NCI-H226 (cell line): ENCODE results near the gene RIBC2.
"Not testable (repeated sequence)": the region's sequence is repeated elsewhere in the genome, so short reads cannot be mapped to it uniquely, and the experiment has no call there.

Experiments
- DNase-seq: peaks from one replicate; pipeline ENCODE4 v3.0.0-alpha.2; 2015

Gene RIBC2

GRCh38 chr22:45450101-45450785, 36.8 kb downstream of the RIBC2 start:
- DNase-seq: no peak

GRCh38 chr22:45450921-45451651, 37.6 kb downstream of the RIBC2 start:
- DNase-seq: no peak

GRCh38 chr22:45451972-45452371, 38.5 kb downstream of the RIBC2 start:
- DNase-seq: no peak

GRCh38 chr22:45452565-45453379, 39.3 kb downstream of the RIBC2 start:
- DNase-seq: no peak

- DNase-seq: no peak
Measured at GRCh38 chr22:45453764-45454163, 40.3 kb downstream of the RIBC2 start.

- DNase-seq: no peak
Measured at GRCh38 chr22:45454275-45454674, 40.8 kb downstream of the RIBC2 start.

GRCh38 chr22:45455212-45455611, 41.7 kb downstream of the RIBC2 start:
- no peak for DNase-seq

- no peak for DNase-seq
Measured at GRCh38 chr22:45455621-45456020, 42.1 kb downstream of the RIBC2 start.

DNA sequence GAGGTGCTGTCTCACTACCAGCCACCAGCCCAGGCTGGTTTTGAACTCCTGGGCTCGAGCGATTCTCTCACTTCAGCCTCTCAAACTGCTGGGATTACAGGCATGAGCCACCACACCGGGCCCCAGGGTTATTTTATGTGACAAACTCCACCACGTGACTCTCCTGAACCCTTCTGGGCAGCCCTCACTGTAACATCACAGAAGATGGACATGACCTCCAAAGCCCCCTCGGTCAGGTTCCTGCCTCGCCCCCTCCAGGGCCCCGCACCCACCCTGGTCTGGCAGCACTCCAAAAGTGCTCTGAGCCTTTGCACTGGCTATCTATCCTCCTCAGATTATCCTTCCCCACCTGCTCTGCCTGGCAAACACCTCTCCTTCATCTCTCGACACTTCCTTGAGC, 43.3 kb downstream of the RIBC2 start:
- DNase-seq: no peak

- DNase-seq: no peak
Measured at GRCh38 chr22:45458532-45458931, 45.0 kb downstream of the RIBC2 start.

- DNase-seq: no peak
Measured at GRCh38 chr22:45459235-45459634, 45.7 kb downstream of the RIBC2 start.

DNA sequence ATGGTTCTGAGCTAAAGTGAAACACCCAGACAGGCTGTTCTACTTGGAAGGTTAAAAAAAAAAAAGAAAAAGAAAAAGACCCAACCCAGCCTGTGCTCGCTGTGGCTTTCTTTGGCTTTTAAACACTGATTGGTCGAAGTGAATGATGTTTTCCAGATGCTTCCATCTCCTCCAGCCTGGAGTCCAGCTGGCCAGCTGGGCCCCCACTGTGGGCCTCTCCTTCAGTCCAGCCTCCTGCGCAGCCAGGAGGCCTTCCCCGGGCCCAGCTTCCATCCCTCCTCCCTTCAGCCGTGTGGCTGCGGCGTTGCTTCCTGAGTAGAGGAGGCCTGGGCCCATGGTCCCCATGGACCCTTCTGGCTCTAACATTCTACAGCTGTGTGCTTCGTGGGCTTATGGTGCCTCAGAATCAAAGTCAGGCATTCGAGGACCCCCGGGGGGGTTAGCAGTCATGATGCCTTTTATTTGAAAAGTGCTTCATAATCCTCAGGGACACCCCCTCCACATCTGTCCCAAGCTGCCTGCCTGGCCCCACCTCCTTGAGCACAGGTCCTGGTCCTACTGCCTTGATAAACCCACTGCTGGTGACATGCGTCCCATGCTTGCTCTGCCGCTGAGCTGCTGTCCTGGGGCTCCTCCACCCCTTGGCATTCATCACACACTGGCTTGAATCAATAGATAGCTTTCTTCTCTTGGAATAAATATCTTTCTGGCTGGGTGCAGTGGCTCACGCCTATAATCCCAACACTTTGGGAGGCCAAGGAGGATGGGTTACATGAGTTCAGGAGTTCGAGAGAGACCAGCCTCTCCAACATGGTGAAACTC, 47.0 kb downstream of the RIBC2 start:
- DNase-seq: no peak

DNA sequence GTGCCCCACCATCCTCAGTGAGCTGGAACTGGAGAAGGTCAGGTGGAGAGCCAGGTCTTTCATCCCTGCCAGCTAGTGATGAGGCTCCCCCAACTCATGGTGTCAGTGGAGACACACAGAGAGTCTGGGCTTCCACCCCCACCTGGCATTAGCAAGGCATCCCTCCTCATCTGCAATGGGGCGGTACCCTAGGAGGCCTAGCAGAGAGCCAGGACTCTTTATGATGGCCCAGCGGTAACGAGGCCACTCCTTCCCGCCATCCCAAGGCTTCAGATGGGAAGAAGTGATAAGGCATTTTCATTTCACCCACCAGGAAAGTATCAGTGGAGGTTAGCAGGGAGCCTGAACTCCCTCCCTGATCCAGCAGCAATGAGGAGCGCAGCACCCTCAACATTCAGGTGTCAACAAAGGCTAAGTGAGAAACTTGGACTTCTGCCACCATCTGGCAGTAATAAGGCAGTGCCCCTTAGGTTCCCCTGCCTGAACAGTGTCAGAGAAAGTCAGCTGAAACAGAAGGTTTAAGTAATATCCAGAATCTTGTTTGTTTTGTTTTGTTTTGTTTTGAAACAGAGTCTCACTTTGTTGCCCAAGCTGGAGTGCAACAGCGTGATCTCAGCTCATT, 48.7 kb downstream of the RIBC2 start:
- DNase-seq: no peak

GRCh38 chr22:45463691-45464090, 50.2 kb downstream of the RIBC2 start:
- not testable (repeated sequence) for DNase-seq

DNA sequence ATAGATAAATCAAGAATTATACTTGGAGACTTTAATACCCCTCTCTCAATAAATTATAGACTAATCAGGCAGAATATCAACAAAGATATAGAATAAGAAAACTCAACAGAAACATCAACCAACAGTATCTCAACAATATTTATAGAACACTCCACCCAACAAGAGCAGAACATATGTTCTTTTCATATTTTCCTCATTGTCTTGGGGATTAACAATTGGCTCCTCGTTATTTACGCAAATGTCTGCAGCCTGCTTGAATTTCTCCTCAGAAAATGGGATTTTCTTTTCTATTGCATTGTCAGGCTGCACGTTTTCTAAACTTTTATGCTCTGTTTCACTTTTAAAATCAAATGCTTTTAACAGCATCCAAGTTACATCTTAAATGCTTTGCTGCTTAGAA, 52.1 kb downstream of the RIBC2 start:
- DNase-seq: no peak

DNA sequence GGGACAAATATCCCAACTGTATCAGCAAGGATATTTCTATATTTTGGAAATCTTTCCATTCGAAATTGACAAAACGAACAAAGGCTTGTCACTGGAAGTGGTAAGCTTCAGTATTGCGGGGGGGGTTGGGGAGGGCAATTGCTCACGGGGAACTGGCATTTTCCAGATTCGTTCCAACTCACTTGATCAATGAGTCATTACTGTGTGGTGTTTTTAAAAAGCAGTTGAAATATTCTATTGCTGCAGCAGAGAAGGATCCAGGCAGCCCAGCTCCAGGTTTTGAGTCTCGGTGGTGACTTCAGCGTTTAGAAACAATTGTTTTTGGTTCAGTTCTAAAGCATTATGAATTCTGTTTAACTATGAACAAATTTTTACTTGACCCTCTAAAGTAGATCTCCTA, 55.4 kb downstream of the RIBC2 start:
- no peak for DNase-seq

DNA sequence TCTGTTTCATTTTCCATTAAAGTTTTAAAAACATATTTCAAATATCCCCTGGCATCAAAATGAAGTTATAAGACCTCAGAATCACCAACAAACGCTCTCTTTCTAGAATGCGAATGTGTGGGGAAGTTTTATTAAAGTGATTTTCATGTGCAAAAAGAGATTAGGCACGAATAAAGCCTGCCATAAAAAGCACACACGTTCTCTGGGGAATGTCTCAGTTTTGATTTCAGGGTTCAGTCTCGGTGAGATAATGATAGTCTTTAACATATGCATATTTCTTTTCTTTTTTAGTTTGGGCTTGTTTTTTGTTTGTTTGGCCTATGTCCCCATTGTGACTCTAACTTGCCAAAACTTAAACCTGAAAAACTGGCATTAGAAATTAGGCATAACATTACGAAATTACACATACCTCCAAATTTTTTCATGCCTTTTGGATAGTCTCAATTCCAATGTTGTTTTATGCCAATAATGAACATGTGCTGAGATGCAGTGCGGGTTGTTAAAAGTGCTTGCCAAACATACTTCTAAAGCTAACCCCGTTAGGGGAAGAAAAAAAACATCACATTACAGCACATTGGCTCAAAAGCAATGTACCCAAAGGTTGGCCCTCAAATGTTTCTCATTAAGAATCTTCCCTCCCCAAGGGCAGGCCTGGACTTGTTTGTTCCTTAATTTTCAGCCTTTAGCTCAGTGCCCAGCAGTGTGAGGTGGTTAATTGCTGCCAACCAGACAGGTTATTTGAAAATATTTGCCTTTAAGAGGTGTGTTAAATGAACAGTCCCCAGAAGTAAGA, 56.0 kb downstream of the RIBC2 start:
- DNase-seq: no peak

- DNase-seq: no peak
Measured at GRCh38 chr22:45470871-45471270, 57.4 kb downstream of the RIBC2 start.

- no peak for DNase-seq
Measured at GRCh38 chr22:45472426-45472825, 58.9 kb downstream of the RIBC2 start.

DNA sequence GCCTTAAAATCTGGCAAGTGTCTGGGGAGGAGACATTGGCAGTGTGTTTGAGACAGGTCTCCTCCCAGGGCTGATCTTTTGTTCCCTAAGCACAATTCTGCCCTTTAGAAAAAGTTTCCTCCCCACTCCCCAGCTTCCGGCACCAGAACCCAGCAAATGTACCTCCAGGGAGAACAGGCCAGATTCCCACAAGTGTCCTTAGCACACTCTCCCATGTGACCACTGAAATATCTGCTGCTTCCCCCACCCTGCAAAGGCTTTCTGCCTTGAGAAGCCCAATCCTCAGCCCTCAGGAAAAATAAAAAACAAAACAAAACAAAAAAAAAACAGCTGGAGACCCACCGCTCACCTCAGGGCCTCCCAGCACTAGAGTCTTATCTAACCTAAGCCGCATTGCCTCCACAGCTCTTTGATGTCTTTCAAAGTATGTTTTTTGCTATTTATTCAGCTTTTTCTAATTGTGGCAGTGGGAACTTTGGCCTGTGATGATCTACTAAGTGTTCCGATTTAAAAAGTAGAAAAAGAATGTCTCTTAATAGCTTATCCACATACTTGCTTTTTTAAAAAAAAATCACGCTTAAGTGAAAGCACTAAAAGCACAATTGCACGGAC, 60.2 kb downstream of the RIBC2 start:
- DNase-seq: no peak
